Activated T-cell treated with anti-CD3 and anti-CD28 coated beads, Interleukin-2, amount 50 U/mL, for 24 hours (primary cell): ENCODE measurements around the gene MXD1.

Source experiments
- DNase-seq: peaks from one replicate; pipeline ENCODE4 v3.0.0-alpha.2; 2020
- H3K27ac Mint-ChIP-seq: 2 replicates; pipeline ENCODE4 v1.8.0; 2020; ENCODE audit warnings: mild to moderate bottlenecking, mixed read lengths
- H3K27me3 Mint-ChIP-seq: 2 replicates; pipeline ENCODE4 v1.8.0; 2020; ENCODE audit warnings: mixed read lengths
- H3K36me3 Mint-ChIP-seq: 2 replicates; pipeline ENCODE4 v1.8.0; 2020; ENCODE audit warnings: low read depth, mixed read lengths
- H3K4me1 Mint-ChIP-seq: 2 replicates; pipeline ENCODE4 v1.8.0; 2020; ENCODE audit warnings: low read depth, mixed read lengths
- H3K4me3 Mint-ChIP-seq: 2 replicates; pipeline ENCODE4 v1.8.0; 2020; ENCODE audit warnings: mild to moderate bottlenecking, moderate library complexity, mixed read lengths
- H3K9me3 Mint-ChIP-seq: 2 replicates; pipeline ENCODE4 v1.8.0; 2020; ENCODE audit warnings: mixed read lengths

MXD1 gene

GRCh38 chr2:69969991-69970390, 55.1 kb downstream of the MXD1 start:
- no peaks in the 10 kb centered on the region for H3K27me3 Mint-ChIP-seq
- no peaks in the 10 kb centered on the region for H3K4me1 Mint-ChIP-seq
- H3K4me3 Mint-ChIP-seq: no peak overlapping the region
- no peaks in the 10 kb centered on the region for H3K36me3 Mint-ChIP-seq
- no peaks in the 10 kb centered on the region for H3K9me3 Mint-ChIP-seq
- H3K27ac Mint-ChIP-seq: no peak overlapping the region
- DNase-seq: no peak

DNA sequence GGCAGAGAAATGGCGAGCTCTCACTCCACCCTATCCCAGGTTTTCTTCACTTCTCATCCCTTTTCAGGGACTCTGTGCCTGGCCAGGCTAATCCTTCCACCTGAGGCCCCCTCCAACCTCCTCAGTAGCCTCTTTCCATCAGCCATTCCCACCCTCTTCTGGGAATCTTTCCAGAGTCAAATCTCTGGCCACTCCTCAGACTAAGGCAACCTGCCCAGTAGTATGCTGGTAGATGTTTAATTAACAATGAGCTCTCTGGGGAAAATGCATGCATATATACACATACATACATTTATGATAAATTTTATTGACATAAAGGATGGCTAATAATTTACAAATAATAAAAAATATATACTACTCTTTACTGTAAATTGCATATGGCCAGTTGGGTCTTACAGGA, 57.9 kb downstream of the MXD1 start:
- no peak for DNase-seq
- Mint-ChIP-seq H3K27ac (no peak overlapping the region), H3K36me3 (no peaks in the 10 kb centered on the region), H3K9me3 (no peaks in the 10 kb centered on the region), H3K4me3 (no peak overlapping the region), H3K27me3 (no peaks in the 10 kb centered on the region), H3K4me1 (peaks cover 7% of the 10 kb centered on the region)

DNA sequence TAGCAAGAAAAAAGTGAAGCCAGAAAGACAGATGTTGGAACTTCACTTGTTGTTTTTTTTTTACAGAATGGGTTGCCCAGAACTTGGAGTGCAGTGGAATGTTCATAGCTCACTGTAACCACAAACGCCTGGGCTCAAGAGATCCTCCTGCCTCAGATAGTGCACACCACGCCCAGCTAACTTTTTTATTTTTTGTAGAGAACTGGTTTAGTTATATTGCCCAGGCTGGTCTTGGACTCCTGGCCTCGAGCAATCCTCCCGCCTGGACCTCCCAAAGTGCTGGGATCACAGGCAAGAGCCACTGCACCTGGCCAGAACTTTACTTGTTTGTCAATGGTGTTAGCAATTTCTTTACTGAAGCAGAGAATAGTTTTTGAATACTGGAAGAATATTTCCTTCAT, 58.4 kb downstream of the MXD1 start:
- no peak overlapping the region for H3K4me3 Mint-ChIP-seq
- no peak overlapping the region for H3K27ac Mint-ChIP-seq
- H3K36me3 Mint-ChIP-seq: no peaks in the 10 kb centered on the region
- H3K9me3 Mint-ChIP-seq: no peaks in the 10 kb centered on the region
- DNase-seq: no peak
- no peaks in the 10 kb centered on the region for H3K27me3 Mint-ChIP-seq
- H3K4me1 Mint-ChIP-seq: peaks cover 7% of the 10 kb centered on the region

DNA sequence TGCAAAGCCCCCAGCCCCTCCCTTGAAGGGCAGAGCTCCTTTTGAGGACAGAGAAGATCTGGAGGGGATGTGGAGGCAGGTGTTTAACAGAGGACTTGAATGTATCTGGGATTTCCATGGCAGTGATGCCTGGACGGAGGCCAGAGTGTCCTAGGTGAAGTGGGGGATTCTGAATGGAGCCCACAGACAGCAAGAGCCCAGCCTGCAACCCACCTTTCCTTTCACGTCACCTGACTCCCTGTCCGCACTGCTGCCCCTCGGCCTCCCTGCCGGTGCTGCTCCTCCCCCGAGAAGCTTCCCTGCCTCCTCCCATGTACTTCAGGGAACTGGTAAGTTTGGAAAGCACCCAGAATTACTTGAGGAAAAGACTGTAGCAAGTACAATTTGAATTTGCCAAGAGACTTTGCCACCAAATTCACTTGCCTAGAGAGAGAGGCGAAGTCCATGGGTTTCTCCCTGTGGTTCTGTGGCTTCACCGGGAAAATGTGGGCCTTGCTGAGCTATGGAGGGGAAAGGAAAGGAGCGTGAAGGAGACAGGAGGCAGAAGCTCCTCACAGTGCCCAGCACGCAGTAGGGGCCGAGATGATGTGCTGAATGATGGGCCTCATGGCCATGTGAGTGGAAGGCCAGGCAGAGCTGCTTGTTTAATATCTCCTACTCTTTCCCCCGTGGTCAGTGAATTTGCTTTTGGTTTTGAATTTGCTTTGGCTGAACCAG, 60.4 kb downstream of the MXD1 start:
- Mint-ChIP-seq H3K4me1 (peaks cover 7% of the 10 kb centered on the region), H3K36me3 (no peaks in the 10 kb centered on the region), H3K9me3 (no peaks in the 10 kb centered on the region), H3K27ac (no peak overlapping the region), H3K4me3 (no peak overlapping the region), H3K27me3 (no peaks in the 10 kb centered on the region)
- DNase-seq: no peak

- DNase-seq: no peak
- Mint-ChIP-seq H3K4me1 (peaks cover 7% of the 10 kb centered on the region), H3K4me3 (no peak overlapping the region), H3K27me3 (no peaks in the 10 kb centered on the region), H3K27ac (no peak overlapping the region), H3K9me3 (no peaks in the 10 kb centered on the region), H3K36me3 (no peaks in the 10 kb centered on the region)
These were observed 61.0 kb downstream of the MXD1 start for GRCh38 chr2:69975853-69976462.

DNA sequence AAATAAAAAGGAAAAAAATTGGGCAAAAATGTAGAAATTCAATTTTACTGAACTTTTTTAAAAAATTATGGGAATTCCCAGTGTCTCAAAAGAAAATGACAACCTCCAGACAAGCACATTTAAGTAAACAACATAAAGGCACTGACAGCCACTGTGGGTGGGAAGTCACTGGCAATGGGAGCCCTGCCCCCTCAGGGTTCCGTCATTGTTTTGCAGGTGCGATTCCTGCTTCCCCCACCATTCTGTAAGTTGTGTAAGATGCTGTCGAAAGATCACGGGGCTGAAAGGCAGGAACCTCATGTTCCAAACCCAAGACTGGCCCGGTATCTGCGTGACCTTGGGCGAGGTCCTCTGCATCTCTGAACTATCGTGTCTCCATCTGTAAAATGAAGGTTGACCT, 62.3 kb downstream of the MXD1 start:
- DNase-seq: no peak
- no peaks in the 10 kb centered on the region for H3K36me3 Mint-ChIP-seq
- H3K4me3 Mint-ChIP-seq: no peak overlapping the region
- no peaks in the 10 kb centered on the region for H3K9me3 Mint-ChIP-seq
- H3K27ac Mint-ChIP-seq: no peak overlapping the region
- no peaks in the 10 kb centered on the region for H3K27me3 Mint-ChIP-seq
- peaks cover 7% of the 10 kb centered on the region for H3K4me1 Mint-ChIP-seq

DNA sequence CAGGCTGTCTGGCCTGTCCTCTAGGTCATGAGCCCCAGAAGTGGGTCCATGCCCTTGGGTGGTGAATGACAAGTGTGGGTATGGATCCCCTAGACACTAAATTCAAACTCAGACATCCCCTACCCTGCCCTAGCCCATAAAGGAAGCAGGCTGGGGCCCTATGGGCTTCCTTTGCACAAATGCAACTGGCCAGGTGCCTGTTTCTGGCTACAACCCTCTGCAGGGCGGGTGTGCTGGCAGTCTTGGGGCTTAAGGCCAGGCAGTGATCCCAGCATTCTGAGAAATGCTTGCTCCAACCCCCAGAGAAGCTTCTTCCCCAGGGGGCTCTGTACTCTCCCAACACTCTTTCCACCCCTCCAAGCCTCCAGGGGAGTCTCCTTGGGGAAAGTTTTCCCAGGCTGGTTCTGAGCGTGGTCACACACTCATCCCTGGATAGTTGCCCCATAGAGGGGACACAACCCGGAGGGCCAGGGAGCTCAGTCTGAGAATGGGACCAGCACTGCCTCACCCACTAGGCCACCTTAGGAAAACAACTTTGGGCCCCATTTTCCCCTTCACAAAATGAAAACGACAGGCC, 63.1 kb downstream of the MXD1 start:
- Mint-ChIP-seq H3K4me1 (peaks cover 7% of the 10 kb centered on the region), H3K27me3 (no peaks in the 10 kb centered on the region), H3K36me3 (no peaks in the 10 kb centered on the region), H3K9me3 (no peaks in the 10 kb centered on the region), H3K27ac (no peak overlapping the region), H3K4me3 (no peak overlapping the region)
- DNase-seq: no peak

GRCh38 chr2:69979902-69980807, 65.2 kb downstream of the MXD1 start:
- peaks cover 7% of the 10 kb centered on the region for H3K4me1 Mint-ChIP-seq
- no peaks in the 10 kb centered on the region for H3K36me3 Mint-ChIP-seq
- H3K4me3 Mint-ChIP-seq: no peak overlapping the region
- H3K27me3 Mint-ChIP-seq: no peaks in the 10 kb centered on the region
- H3K9me3 Mint-ChIP-seq: no peaks in the 10 kb centered on the region
- DNase-seq: no peak
- no peak overlapping the region for H3K27ac Mint-ChIP-seq

DNA sequence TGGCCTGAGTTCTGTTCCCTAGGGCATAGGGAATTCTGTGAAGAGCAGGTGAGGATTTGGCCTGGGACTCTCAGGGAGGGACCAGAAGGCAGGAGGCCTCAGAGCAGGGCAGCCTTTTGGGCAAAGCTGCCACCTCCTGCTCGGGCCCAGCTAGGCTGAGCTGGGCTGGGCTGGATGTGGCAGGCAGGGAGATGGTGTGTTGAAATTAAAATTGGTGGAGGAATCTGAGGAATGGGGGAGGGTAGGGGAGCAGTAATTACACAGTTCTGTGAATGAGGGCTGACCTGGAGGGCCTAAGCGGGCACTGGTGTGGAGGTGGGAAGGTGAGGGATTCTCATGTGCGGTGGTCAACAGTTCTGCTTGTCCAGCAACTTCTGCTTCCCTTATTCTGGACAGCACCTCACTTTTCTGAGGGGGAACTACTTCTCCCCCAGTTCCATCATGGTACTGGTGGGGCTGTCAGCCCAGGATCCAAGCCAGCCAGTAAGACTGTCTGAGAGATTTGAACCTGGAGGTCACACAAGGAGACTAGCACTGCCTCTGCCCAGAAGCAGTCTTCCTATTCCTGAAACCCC, 68.6 kb downstream of the MXD1 start:
- Mint-ChIP-seq H3K27ac (no peak overlapping the region), H3K4me1 (peaks cover 7% of the 10 kb centered on the region), H3K9me3 (no peaks in the 10 kb centered on the region), H3K27me3 (no peaks in the 10 kb centered on the region), H3K36me3 (no peaks in the 10 kb centered on the region), H3K4me3 (no peak overlapping the region)
- DNase-seq: no peak

- Mint-ChIP-seq H3K27ac (no peak overlapping the region), H3K4me1 (peaks cover 7% of the 10 kb centered on the region), H3K4me3 (no peak overlapping the region), H3K27me3 (no peaks in the 10 kb centered on the region), H3K9me3 (no peaks in the 10 kb centered on the region), H3K36me3 (no peaks in the 10 kb centered on the region)
- no peak for DNase-seq
These were observed 70.3 kb downstream of the MXD1 start for GRCh38 chr2:69985216-69985615.

GRCh38 chr2:69985688-69986087, 70.8 kb downstream of the MXD1 start:
- H3K27ac Mint-ChIP-seq: no peak overlapping the region
- H3K36me3 Mint-ChIP-seq: no peaks in the 10 kb centered on the region
- no peak for DNase-seq
- no peaks in the 10 kb centered on the region for H3K9me3 Mint-ChIP-seq
- peaks cover 7% of the 10 kb centered on the region for H3K4me1 Mint-ChIP-seq
- H3K4me3 Mint-ChIP-seq: no peak overlapping the region
- H3K27me3 Mint-ChIP-seq: no peaks in the 10 kb centered on the region

DNA sequence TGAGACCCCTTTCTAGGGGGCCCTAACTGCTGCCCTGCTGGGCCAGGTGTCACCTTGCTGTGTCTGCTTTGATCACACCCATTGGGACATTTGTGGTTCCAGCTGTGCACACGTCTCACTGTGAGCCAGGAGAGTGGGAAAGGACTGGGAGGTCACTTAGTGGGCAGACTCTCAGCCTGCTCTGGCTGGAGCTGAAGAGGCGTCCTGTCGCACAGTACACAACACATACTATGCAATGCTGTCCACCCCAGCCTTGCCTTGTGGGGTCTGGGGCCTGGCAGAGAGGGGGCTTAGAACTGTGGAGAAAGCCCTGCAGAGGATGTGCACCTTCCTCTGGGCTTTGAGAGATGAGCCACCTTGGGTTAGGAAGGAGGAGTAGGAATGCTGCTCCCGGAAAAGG, 71.8 kb downstream of the MXD1 start:
- no peaks in the 10 kb centered on the region for H3K27me3 Mint-ChIP-seq
- peaks cover 7% of the 10 kb centered on the region for H3K4me1 Mint-ChIP-seq

GRCh38 chr2:69988086-69988635, 73.3 kb downstream of the MXD1 start:
- no peak for DNase-seq
- Mint-ChIP-seq H3K27ac (no peak overlapping the region), H3K36me3 (peaks cover 2% of the 10 kb centered on the region), H3K4me1 (peaks cover 7% of the 10 kb centered on the region), H3K4me3 (no peak overlapping the region), H3K9me3 (no peaks in the 10 kb centered on the region), H3K27me3 (no peaks in the 10 kb centered on the region)

More for the DNA sequence above, 71.8 kb downstream of the MXD1 start:
- Mint-ChIP-seq H3K27ac (no peak overlapping the region), H3K9me3 (no peaks in the 10 kb centered on the region), H3K4me3 (no peak overlapping the region), H3K36me3 (no peaks in the 10 kb centered on the region)
- DNase-seq: no peak

DNA sequence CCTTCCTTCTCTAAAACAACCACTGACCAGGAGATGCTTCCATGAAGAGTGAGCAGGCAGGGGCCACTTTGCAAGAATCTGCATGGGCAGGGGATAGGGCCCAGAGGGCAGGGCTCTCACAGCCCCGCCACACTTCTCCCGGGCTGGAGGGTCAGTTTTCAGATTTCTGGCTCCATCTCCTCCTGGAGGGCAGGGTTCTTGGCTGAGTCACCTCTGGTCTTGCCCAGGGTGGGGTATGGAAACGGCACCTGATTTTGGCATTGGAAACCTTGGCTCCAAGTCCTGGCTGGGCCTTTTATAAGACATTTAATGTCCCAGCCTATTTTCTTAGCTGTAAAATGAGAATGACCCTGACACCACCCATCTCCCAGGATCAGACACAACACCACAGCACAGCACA, 74.1 kb downstream of the MXD1 start:
- H3K4me1 Mint-ChIP-seq: peaks cover 7% of the 10 kb centered on the region
- no peaks in the 10 kb centered on the region for H3K9me3 Mint-ChIP-seq
- H3K36me3 Mint-ChIP-seq: peaks cover 6% of the 10 kb centered on the region
- H3K27ac Mint-ChIP-seq: no peak overlapping the region
- H3K27me3 Mint-ChIP-seq: no peaks in the 10 kb centered on the region
- H3K4me3 Mint-ChIP-seq: no peak overlapping the region
- no peak for DNase-seq
